BJ (cell line): ENCODE data around the gene LCN12. TPM values are rescaled to one million over a fixed set of nuclear protein-coding genes. Genes with fewer than 3 reads are reported as not detected.

ENCODE experiments used
- CTCF ChIA-PET: fragments of 350-600 bp; formaldehyde crosslinking; extraction: SDS; loops from one replicate; lab custom pipeline; 2021; ENCODE audit warnings: antibody characterized with exemption, inconsistent platforms; lab: Yijun Ruan, JAX
- POLR2A ChIA-PET: fragments of 300-600 bp; sonication (Branson Sonifier 250); formaldehyde crosslinking; extraction: SDS; loops from one replicate; lab custom pipeline; 2021; ENCODE audit warnings: antibody characterized with exemption; lab: Charles Lee
- DNase-seq: peaks from one replicate; pipeline ENCODE4 v3.0.0-alpha.2; 2011; ENCODE audit warnings: low read depth
- H3K27me3 ChIP-seq: 2 replicates; pipeline ENCODE4 v1.6.0; 2011; ENCODE audit warnings: low read length; ENCODE audit not compliant: control insufficient read depth, insufficient read depth
- H3K36me3 ChIP-seq: 2 replicates; pipeline ENCODE4 v1.5.1; 2011; ENCODE audit warnings: low read length; ENCODE audit not compliant: control insufficient read depth, insufficient read depth
- H3K4me3 ChIP-seq: 2 replicates; pipeline ENCODE4 v1.5.1; 2011; ENCODE audit warnings: low read depth, mild to moderate bottlenecking, control low read depth, low read length
- CTCF ChIP-seq: IDR thresholded peaks from 2 replicates; pipeline ENCODE4 v1.5.1; 2011; ENCODE audit warnings: low read depth, mild to moderate bottlenecking, control low read depth, inconsistent platforms, low read length, moderate library complexity; ENCODE audit not compliant: insufficient read depth
- polyA plus RNA-seq: library from polyadenylated mRNA; depleted of rRNA; stranded (reverse); fragments of >200 nt; gene quantifications from 2 replicates; pipeline ENCODE4 v1.2.3, GENCODE V29; 2011

LCN12 gene
- polyA plus RNA-seq, 1 experiment = 0.36 TPM

DNA sequence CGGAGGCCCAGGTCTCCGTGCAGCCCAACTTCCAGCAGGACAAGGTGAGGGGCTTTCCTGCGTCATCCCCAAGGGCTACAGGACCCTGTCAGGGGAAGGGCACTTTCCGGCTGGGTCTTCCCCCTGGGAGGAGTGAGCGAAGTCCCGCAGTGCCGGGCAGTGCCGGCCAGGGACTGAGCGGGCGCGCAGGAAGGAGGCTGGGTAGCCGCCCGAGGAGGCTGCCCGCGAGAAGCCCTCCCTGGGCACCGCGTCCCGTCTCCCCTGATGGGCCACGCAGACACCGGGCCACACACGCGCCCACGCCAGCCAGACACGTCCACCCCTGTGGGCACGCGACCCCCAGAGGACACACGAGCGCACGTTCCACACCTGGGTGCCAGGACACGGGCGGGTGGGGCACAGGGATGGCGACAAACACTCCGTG lies 25.6 kb downstream of the LCN12 start:
- no peak for TF ChIP-seq CTCF
- Histone ChIP-seq H3K27me3 (no peaks in the 10 kb centered on the region), H3K4me3 (peak overlapping the region; percentile 51), H3K36me3 (no peaks in the 10 kb centered on the region)
- ChIA-PET POLR2A (interaction anchor here (0.7 kb wide), 1 partner anchor 15 kb away, joined by 3 read pairs; the partner anchor contains the start of gene PAXX), CTCF (interaction anchor here (1.2 kb wide), 2 partner anchors 30 to 57 kb away, joined by 5 read pairs; no protein-coding TSS in a partner anchor)
- DNase-seq = no peak

GRCh38 chr9:136978073-136978864 lies 26.2 kb downstream of the LCN12 start:
- H3K27me3 ChIP-seq = no peaks in the 10 kb centered on the region
- ChIA-PET CTCF (interaction anchor here (1.2 kb wide), 2 partner anchors 30 to 57 kb away, joined by 5 read pairs; no protein-coding TSS in a partner anchor), POLR2A (interaction anchor here (0.6 to 0.7 kb wide), 2 partner anchors 14 to 159 kb away, joined by 3 to 8 read pairs; partner anchors contain the start of gene PAXX)
- no peak for DNase-seq
- H3K4me3 ChIP-seq = peak overlapping the region; percentile 51
- TF ChIP-seq CTCF = no peak
- H3K36me3 ChIP-seq = no peaks in the 10 kb centered on the region

DNA sequence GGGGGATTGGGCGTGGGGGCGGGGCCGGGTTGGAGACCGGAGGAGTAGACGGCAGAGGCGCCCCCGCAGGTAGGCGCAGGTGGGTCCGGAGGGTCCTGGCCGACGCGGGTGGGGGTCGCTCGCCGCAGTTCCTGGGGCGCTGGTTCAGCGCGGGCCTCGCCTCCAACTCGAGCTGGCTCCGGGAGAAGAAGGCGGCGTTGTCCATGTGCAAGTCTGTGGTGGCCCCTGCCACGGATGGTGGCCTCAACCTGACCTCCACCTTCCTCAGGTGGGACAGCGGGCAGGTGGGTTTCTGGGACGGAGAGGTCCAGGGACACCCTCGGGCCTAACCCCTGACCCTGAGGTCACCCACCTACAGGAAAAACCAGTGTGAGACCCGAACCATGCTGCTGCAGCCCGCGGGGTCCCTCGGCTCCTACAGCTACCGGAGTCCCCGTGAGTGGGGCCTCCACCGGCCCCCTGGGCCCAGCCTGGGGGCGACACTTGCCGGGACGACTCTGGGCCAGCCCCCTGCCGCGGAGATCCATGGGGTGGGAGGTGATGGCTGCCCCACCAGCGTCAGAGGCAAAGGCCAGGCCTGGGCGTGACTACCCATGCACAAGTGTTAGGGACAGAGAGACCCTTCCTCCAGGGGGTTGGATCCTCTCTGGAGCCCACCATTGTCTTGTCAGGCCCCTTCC lies 26.9 kb downstream of the LCN12 start:
- Histone ChIP-seq H3K36me3 (no peaks in the 10 kb centered on the region), H3K27me3 (peaks cover 1% of the 10 kb centered on the region; the same call in 1 of the 2 replicates), H3K4me3 (no peak overlapping the region)
- CTCF ChIA-PET = interaction anchor here (1.2 kb wide), 2 partner anchors 31 to 56 kb away, joined by 5 read pairs; no protein-coding TSS in a partner anchor
- POLR2A ChIA-PET = interaction anchor here (0.6 kb wide), 1 partner anchor 160 kb away, joined by 8 read pairs; no protein-coding TSS in a partner anchor
- no peak for DNase-seq
- TF ChIP-seq CTCF = no peak

- CTCF ChIA-PET = interaction anchor here (1.2 kb wide), 1 partner anchor 49 kb away, joined by 3 read pairs; no protein-coding TSS in a partner anchor
- H3K4me3 ChIP-seq = no peak overlapping the region
- peaks cover 1% of the 10 kb centered on the region; the same call in 1 of the 2 replicates for H3K27me3 ChIP-seq
- no peaks in the 10 kb centered on the region for H3K36me3 ChIP-seq
- no peak for TF ChIP-seq CTCF
- POLR2A ChIA-PET = no interaction called here
- no peak for DNase-seq
Measured at GRCh38 chr9:136979769-136980587, 27.9 kb downstream of the LCN12 start.
